PFSK-1 (cell line): Measurements from ENCODE around the gene NCAM2.

Experiments used
- FOXP2 ChIP-seq: optimal IDR thresholded peaks from 2 replicates; pipeline ENCODE3; 2011; ENCODE audit warnings: borderline replicate concordance, control low read depth, inconsistent platforms; ENCODE audit not compliant: insufficient read depth; ENCODE audit errors: extremely low read length, extremely low read depth
- POLR2AphosphoS5 ChIP-seq: IDR thresholded peaks from 2 replicates; pipeline ENCODE4 v1.6.1; 2012; ENCODE audit warnings: low read depth, mild to moderate bottlenecking, control low read depth, low read length, moderate library complexity
- SIN3A ChIP-seq: IDR thresholded peaks from 2 replicates; pipeline ENCODE4 v1.6.1; 2012; ENCODE audit warnings: mild to moderate bottlenecking, low read length, moderate library complexity, borderline replicate concordance; ENCODE audit not compliant: insufficient read depth
- TAF1 ChIP-seq: IDR thresholded peaks from 2 replicates; pipeline ENCODE4 v1.6.1; 2012; ENCODE audit warnings: low read length, control low read depth, borderline replicate concordance; ENCODE audit not compliant: insufficient read depth
- TF ChIP-seq, protein P1 (sequence below), 2 experiments: IDR thresholded peaks; 2 replicates each; pipeline versions ENCODE4 v1.6.1 to v1.8.0; 2011 to 2012; ENCODE audit warnings: low read depth in 2 of 2, low read length in 2 of 2, control low read depth in 1 of 2, inconsistent platforms in 1 of 2, mild to moderate bottlenecking in 1 of 2, moderate library complexity in 1 of 2; ENCODE audit not compliant: insufficient read depth in 1 of 2

The NCAM2 gene

DNA sequence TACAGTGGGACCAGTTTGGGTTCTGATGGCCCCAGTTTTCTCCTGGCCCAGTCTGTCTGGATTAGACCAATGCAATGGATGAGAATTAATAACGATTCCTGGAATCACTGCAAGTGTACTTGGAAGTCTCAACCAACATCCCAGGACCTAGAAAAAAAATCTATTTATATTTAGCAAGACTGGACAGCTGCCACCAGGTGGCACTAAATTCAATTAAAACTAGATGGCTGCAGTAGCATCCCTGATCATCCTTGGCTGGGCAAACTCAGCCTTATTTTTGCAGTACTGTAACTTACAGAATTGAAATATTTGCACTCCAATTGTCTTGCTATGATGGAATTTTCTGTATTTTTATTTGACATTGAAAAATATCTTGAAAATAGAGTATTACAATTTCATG is 165.7 kb downstream of the NCAM2 start:
- TF ChIP-seq, protein P1, sequence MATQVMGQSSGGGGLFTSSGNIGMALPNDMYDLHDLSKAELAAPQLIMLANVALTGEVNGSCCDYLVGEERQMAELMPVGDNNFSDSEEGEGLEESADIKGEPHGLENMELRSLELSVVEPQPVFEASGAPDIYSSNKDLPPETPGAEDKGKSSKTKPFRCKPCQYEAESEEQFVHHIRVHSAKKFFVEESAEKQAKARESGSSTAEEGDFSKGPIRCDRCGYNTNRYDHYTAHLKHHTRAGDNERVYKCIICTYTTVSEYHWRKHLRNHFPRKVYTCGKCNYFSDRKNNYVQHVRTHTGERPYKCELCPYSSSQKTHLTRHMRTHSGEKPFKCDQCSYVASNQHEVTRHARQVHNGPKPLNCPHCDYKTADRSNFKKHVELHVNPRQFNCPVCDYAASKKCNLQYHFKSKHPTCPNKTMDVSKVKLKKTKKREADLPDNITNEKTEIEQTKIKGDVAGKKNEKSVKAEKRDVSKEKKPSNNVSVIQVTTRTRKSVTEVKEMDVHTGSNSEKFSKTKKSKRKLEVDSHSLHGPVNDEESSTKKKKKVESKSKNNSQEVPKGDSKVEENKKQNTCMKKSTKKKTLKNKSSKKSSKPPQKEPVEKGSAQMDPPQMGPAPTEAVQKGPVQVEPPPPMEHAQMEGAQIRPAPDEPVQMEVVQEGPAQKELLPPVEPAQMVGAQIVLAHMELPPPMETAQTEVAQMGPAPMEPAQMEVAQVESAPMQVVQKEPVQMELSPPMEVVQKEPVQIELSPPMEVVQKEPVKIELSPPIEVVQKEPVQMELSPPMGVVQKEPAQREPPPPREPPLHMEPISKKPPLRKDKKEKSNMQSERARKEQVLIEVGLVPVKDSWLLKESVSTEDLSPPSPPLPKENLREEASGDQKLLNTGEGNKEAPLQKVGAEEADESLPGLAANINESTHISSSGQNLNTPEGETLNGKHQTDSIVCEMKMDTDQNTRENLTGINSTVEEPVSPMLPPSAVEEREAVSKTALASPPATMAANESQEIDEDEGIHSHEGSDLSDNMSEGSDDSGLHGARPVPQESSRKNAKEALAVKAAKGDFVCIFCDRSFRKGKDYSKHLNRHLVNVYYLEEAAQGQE (IDR thresholded peaks at IDR 0.05; ENCODE audit: insufficient read depth in 1 of 2, low read depth in 2 of 2, low read length in 2 of 2): no peak
- TF ChIP-seq FOXP2: no peak
- TF ChIP-seq TAF1: no peak
- no peak for TF ChIP-seq SIN3A

- TF ChIP-seq, protein P1 (IDR thresholded peaks at IDR 0.05; ENCODE audit: insufficient read depth in 1 of 2, low read depth in 2 of 2, low read length in 2 of 2): peak in 1 of 2 experiments; percentile 79; a peak in 2 of 4 replicates
- no peak for TF ChIP-seq FOXP2
- TF ChIP-seq SIN3A: peak; percentile 78; the same call in 1 of the 2 replicates
- TF ChIP-seq TAF1: peak; percentile 44; the same call in 1 of the 2 replicates
- peak; percentile 42; the same call in 1 of the 2 replicates for TF ChIP-seq POLR2AphosphoS5
These were observed 166.9 kb downstream of the NCAM2 start for GRCh38 chr21:21165063-21165645.

DNA sequence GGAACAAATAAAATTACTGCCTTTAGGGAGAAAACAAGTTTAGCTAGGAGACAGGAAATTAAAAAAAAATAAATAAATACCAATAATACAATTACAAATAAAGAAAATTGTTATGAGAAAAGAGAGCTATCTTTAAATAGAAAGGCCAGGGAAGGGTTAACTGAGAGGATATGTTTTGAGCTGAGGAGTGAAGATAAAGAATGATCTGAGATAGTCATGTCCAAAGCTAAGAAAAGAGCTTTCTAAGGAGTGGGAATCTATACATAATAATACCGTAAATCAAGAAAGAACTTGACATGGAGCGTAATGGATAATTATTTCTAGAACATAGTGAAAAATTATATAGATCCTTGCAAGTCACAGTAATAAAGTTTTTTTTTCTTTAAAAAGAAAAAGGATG is 176.5 kb downstream of the NCAM2 start:
- TF ChIP-seq, protein P1 (IDR thresholded peaks at IDR 0.05; ENCODE audit: insufficient read depth in 1 of 2, low read depth in 2 of 2, low read length in 2 of 2): no peak
- TF ChIP-seq POLR2AphosphoS5: no peak
- no peak for TF ChIP-seq SIN3A
- no peak for TF ChIP-seq FOXP2
- TF ChIP-seq TAF1: no peak

DNA sequence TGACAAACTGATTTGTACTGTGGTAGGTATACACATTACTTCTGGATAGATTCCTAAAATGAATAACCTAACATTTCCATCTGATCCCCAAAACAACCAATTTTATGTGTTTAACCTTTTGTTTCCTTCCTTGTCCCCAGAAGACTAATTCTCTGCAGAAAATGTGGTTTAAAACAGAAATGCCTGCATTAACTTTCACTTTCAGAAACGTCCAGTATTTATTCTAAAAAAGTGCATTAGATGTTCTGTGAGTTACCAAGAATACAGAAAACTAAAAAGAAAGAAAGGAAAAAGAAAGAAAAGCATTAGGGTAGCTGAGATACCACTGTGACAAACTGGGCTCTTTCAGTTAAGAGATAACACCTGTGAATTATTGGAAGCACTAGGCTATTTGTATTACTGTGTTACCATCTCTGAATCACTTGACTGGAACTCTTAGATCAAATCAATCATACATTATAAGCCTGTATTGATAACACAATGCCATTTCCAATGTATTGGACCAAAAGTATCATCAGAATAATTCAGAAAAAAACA is 177.7 kb downstream of the NCAM2 start:
- TF ChIP-seq, protein P1 (IDR thresholded peaks at IDR 0.05; ENCODE audit: insufficient read depth in 1 of 2, low read depth in 2 of 2, low read length in 2 of 2): no peak
- TF ChIP-seq POLR2AphosphoS5: no peak
- TF ChIP-seq SIN3A: no peak
- no peak for TF ChIP-seq FOXP2
- no peak for TF ChIP-seq TAF1
